Breast epithelium (tissue), 4 donors: Measurements from ENCODE around the gene TRERF1. TPM values are rescaled to one million over a fixed set of nuclear protein-coding genes. Genes with fewer than 3 reads are reported as not detected.

Experiments
- DNase-seq, 2 donors: peaks; one replicate each; pipeline ENCODE4 v3.0.0-alpha.2; 2019; ENCODE audit warnings: low spot score in 2 of 2
- H3K27ac ChIP-seq, 2 donors: fragments of 200-600 bp; sonication (generic) in 1 of 2; one replicate each; pipeline ENCODE4 v1.5.1; 2016 to 2019; ENCODE audit warnings: mild to moderate bottlenecking in 1 of 2
- H3K27me3 ChIP-seq, 2 donors: fragments of 200-600 bp; sonication (generic) in 1 of 2; one replicate each; pipeline versions ENCODE4 v1.5.1 to v1.6.0; 2017 to 2019; ENCODE audit warnings: control low read depth in 1 of 2, mild to moderate bottlenecking in 1 of 2
- H3K36me3 ChIP-seq: fragments of 200-600 bp; one replicate; pipeline ENCODE4 v1.5.1; 2019
- H3K4me1 ChIP-seq, 2 donors: fragments of 200-600 bp; sonication (generic); one replicate each; pipeline ENCODE4 v1.5.1; 2016 to 2019; ENCODE audit warnings: control low read depth in 1 of 2
- H3K4me3 ChIP-seq, 3 donors: fragments of 200-600 bp; sonication (generic); 1 replicate in 2 of 3; 2 replicates in 1 of 3; pipeline ENCODE4 v1.5.1; 2016 to 2019; ENCODE audit warnings: mild to moderate bottlenecking in 3 of 3, moderate library complexity in 2 of 3
- H3K9me3 ChIP-seq, 2 donors: fragments of 200-600 bp; sonication (generic) in 1 of 2; one replicate each; pipeline ENCODE4 v1.5.1; 2016 to 2019; ENCODE audit warnings: control low read depth in 1 of 2
- CTCF ChIP-seq, 3 donors: fragments of 450-650 bp; IDR thresholded peaks; one replicate each; pipeline ENCODE4 v1.5.1; 2016 to 2017; ENCODE audit warnings: antibody characterized with exemption in 3 of 3, mild to moderate bottlenecking in 3 of 3, moderate library complexity in 3 of 3
- POLR2A ChIP-seq: fragments of 450-650 bp; IDR thresholded peaks from one replicate; pipeline ENCODE4 v1.6.1; 2016; ENCODE audit warnings: antibody characterized with exemption, mild to moderate bottlenecking, moderate library complexity
- POLR2AphosphoS5 ChIP-seq, 3 donors: sonication (generic); formaldehyde crosslinking; IDR thresholded peaks; one replicate each; pipeline ENCODE4 v1.6.1; 2017; ENCODE audit warnings: antibody characterized with exemption in 3 of 3
- intact Hi-C: fragments of 100-400 bp; cut with DNase I; formaldehyde crosslinking; loops from one replicate; pipeline ENCODE4 v1.15.1; 2023; ENCODE audit warnings: low total_unique reads
- total RNA-seq, 3 donors: library from RNA; depleted of rRNA; stranded (reverse); fragments of >200 nt; gene quantifications; one replicate each; pipeline ENCODE4 v1.1.0, GENCODE V29; 2016

TRERF1 gene
- total RNA-seq, 3 donors from 2014 or later = 3.9 to 5.4 (median 4.1) TPM

GRCh38 chr6:42339991-42340401 lies 111.7 kb downstream of the TRERF1 start:
- TF ChIP-seq POLR2AphosphoS5 (IDR thresholded peaks at IDR 0.05) = no peak
- no peak for TF ChIP-seq CTCF (IDR thresholded peaks at IDR 0.05)
- no peak for TF ChIP-seq POLR2A
- H3K27me3 ChIP-seq = no peaks in the 10 kb centered on the region
- H3K9me3 ChIP-seq = no peaks in the 10 kb centered on the region
- no peak overlapping the region for H3K4me3 ChIP-seq
- no peaks in the 10 kb centered on the region for H3K36me3 ChIP-seq
- intact Hi-C loops = no loop called here
- no peaks in the 10 kb centered on the region for H3K4me1 ChIP-seq
- H3K27ac ChIP-seq = no peak overlapping the region
- no peak for DNase-seq

GRCh38 chr6:42338744-42339222 lies 112.9 kb downstream of the TRERF1 start:
- Histone ChIP-seq H3K4me3 (no peak overlapping the region), H3K4me1 (no peaks in the 10 kb centered on the region), H3K27me3 (no peaks in the 10 kb centered on the region), H3K36me3 (no peaks in the 10 kb centered on the region), H3K9me3 (no peaks in the 10 kb centered on the region), H3K27ac (no peak overlapping the region)
- intact Hi-C loops = no loop called here
- TF ChIP-seq CTCF (IDR thresholded peaks at IDR 0.05) (no peak), POLR2A (no peak), POLR2AphosphoS5 (IDR thresholded peaks at IDR 0.05) (no peak)
- DNase-seq = no peak

GRCh38 chr6:42337985-42338743 lies 113.6 kb downstream of the TRERF1 start:
- no peaks in the 10 kb centered on the region for H3K4me1 ChIP-seq
- no peaks in the 10 kb centered on the region for H3K27me3 ChIP-seq
- TF ChIP-seq POLR2AphosphoS5 (IDR thresholded peaks at IDR 0.05) (no peak), POLR2A (no peak), CTCF (IDR thresholded peaks at IDR 0.05) (no peak)
- no peak overlapping the region for H3K27ac ChIP-seq
- no peak overlapping the region for H3K4me3 ChIP-seq
- H3K36me3 ChIP-seq = no peaks in the 10 kb centered on the region
- intact Hi-C loops = no loop called here
- H3K9me3 ChIP-seq = no peaks in the 10 kb centered on the region
- DNase-seq = no peak

- no peak for DNase-seq
- H3K27me3 ChIP-seq = no peaks in the 10 kb centered on the region
- TF ChIP-seq POLR2A = no peak
- TF ChIP-seq CTCF (IDR thresholded peaks at IDR 0.05) = no peak
- no peak for TF ChIP-seq POLR2AphosphoS5 (IDR thresholded peaks at IDR 0.05)
- no peaks in the 10 kb centered on the region for H3K9me3 ChIP-seq
- H3K4me1 ChIP-seq = no peaks in the 10 kb centered on the region
- intact Hi-C loops = no loop called here
- H3K27ac ChIP-seq = no peak overlapping the region
- no peaks in the 10 kb centered on the region for H3K36me3 ChIP-seq
- H3K4me3 ChIP-seq = no peak overlapping the region
Measured at GRCh38 chr6:42336431-42336830, 115.3 kb downstream of the TRERF1 start.

- no peak for DNase-seq
- intact Hi-C loops = no loop called here
- no peaks in the 10 kb centered on the region for H3K27me3 ChIP-seq
Measured at GRCh38 chr6:42335896-42336295, 115.8 kb downstream of the TRERF1 start.

More at GRCh38 chr6:42335896-42336295, 115.8 kb downstream of the TRERF1 start:
- Histone ChIP-seq H3K27ac (no peak overlapping the region), H3K4me1 (no peaks in the 10 kb centered on the region), H3K36me3 (no peaks in the 10 kb centered on the region), H3K4me3 (no peak overlapping the region), H3K9me3 (no peaks in the 10 kb centered on the region)
- TF ChIP-seq CTCF (IDR thresholded peaks at IDR 0.05) (no peak), POLR2AphosphoS5 (IDR thresholded peaks at IDR 0.05) (no peak), POLR2A (no peak)
